Measurements from ENCODE around the gene ARHGAP25. TPM values are rescaled to one million over a fixed set of nuclear protein-coding genes. Genes with fewer than 3 reads are reported as not detected.
A peak's percentile ranks its signal among the peaks of the same experiment; 100 is the strongest.

The ARHGAP25 gene
- total RNA-seq, 1 experiment from 2014 or later: 0.27 TPM

DNA sequence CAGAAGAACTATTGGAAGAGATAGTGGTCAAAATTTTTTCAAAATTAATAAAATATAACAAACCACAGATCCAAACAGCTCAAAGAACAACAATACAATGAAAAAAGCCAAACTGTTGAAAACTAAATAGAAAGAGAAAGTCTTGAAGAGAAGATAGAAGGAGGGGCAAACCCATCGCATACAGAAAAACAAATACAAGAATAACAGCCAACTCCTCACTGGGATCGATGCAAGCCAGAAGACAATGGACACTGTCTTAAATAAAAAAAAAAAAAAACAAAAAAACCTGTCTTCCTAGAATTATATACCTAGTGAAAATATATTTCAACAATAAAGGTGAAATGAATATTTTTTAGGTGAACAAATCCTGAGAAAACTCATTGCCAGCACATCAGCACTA is 34.1 kb upstream of the ARHGAP25 start:
- CTCF ChIA-PET: interaction anchor here (2.4 kb wide), 1 partner anchor 9 kb away, joined by 12 read pairs; no protein-coding TSS in a partner anchor
- intact Hi-C loops (cut with micrococcal nuclease): no loop called here
- TF ChIP-seq SIN3A (IDR thresholded peaks at IDR 0.05; ENCODE audit: low read depth) (no peak), CBX3 (IDR thresholded peaks at IDR 0.05; ENCODE audit: low read depth) (peak; percentile 18; the same call in 1 of the 2 replicates)

DNA sequence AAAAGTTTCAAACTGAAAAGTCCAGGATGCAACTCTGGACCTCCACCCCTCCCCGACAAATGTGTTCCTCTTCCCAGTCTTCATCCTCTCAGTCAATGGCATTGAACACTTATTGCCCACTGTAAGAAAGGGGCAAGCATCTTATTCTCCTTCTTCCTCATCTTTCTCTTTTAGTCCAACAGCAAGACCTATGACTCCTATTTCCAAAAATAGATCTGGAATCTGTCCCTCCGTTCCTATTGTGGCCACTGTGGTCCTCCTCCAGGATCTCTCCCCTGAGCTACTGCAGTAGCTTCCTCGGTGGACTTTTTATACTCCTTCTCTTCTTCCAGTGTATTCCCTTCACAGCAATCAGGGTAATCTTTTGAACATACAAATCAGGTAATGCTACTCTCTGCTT is 28.0 kb upstream of the ARHGAP25 start:
- no peaks in the 10 kb centered on the region for H3K4me1 ChIP-seq (ENCODE audit: control insufficient read depth in 1 of 2, insufficient read depth in 2 of 2, low read length in 2 of 2)
- no peaks in the 10 kb centered on the region for H3K27me3 ChIP-seq (ENCODE audit: insufficient read depth, low read length)
- DNase-seq (ENCODE audit: low read depth, low spot score) (no peak), ATAC-seq (no peak)
- H2AFZ ChIP-seq (ENCODE audit: low read depth, low read length, poor library complexity, severe bottlenecking): no peak overlapping the region
- no peaks in the 10 kb centered on the region for H3K9me3 ChIP-seq (ENCODE audit: control insufficient read depth in 1 of 2, insufficient read depth in 1 of 2, low read depth in 1 of 2, low read length in 2 of 2)
- no TSS peak for BruUV-seq (replicated peaks)
- H4K20me1 ChIP-seq (ENCODE audit: insufficient read depth): no peaks in the 10 kb centered on the region
- ChIA-PET CTCF (interaction anchor here (1.1 kb wide), 1 partner anchor 219 kb away, joined by 3 read pairs; no protein-coding TSS in a partner anchor), POLR2A (no interaction called here), RAD21 (ENCODE audit: low non-redundant PET in 1 of 2, low total read pairs in 2 of 2, uncharacterized antibody in 2 of 2, unreplicated experiment in 2 of 2) (no interaction called here)
- H3K9me2 ChIP-seq (ENCODE audit: insufficient read depth): no peaks in the 10 kb centered on the region
- intact Hi-C loops (cut with micrococcal nuclease): no loop called here
- H3K36me3 ChIP-seq (ENCODE audit: control insufficient read depth in 1 of 2, insufficient read depth in 2 of 2, low read length in 2 of 2): no peaks in the 10 kb centered on the region
- H3K9ac ChIP-seq (ENCODE audit: low read length): no peak overlapping the region
- H3K4me2 ChIP-seq (ENCODE audit: low read length): no peak overlapping the region
- no peak overlapping the region for H3K27ac ChIP-seq (ENCODE audit: low read depth, low read length)
- H3K4me3 ChIP-seq (replicated peaks in 1 of 2; ENCODE audit: low read depth in 1 of 2, low read length in 2 of 2): no peak overlapping the region
- H3K79me2 ChIP-seq (ENCODE audit: insufficient read depth, low read length): no peaks in the 10 kb centered on the region
- TF ChIP-seq, protein P1, sequence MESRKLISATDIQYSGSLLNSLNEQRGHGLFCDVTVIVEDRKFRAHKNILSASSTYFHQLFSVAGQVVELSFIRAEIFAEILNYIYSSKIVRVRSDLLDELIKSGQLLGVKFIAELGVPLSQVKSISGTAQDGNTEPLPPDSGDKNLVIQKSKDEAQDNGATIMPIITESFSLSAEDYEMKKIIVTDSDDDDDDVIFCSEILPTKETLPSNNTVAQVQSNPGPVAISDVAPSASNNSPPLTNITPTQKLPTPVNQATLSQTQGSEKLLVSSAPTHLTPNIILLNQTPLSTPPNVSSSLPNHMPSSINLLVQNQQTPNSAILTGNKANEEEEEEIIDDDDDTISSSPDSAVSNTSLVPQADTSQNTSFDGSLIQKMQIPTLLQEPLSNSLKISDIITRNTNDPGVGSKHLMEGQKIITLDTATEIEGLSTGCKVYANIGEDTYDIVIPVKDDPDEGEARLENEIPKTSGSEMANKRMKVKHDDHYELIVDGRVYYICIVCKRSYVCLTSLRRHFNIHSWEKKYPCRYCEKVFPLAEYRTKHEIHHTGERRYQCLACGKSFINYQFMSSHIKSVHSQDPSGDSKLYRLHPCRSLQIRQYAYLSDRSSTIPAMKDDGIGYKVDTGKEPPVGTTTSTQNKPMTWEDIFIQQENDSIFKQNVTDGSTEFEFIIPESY (IDR thresholded peaks at IDR 0.05; ENCODE audit: extremely low read depth, insufficient replicate concordance, low read length): no peak
- TF ChIP-seq EZH2phosphoT487 (IDR thresholded peaks at IDR 0.05; ENCODE audit: borderline replicate concordance) (no peak), ZFX (IDR thresholded peaks at IDR 0.05) (no peak), JUND (IDR thresholded peaks at IDR 0.05) (no peak), FOSL1 (IDR thresholded peaks at IDR 0.05; ENCODE audit: low read depth) (no peak), SP1 (IDR thresholded peaks at IDR 0.05; ENCODE audit: low read depth) (no peak), RAD21 (IDR thresholded peaks at IDR 0.05; ENCODE audit: low read depth) (no peak), ZNF274 (IDR thresholded peaks at IDR 0.05; ENCODE audit: low read depth, low read length) (no peak), SIN3A (IDR thresholded peaks at IDR 0.05; ENCODE audit: low read depth) (no peak)
- TF ChIP-seq, protein P2, sequence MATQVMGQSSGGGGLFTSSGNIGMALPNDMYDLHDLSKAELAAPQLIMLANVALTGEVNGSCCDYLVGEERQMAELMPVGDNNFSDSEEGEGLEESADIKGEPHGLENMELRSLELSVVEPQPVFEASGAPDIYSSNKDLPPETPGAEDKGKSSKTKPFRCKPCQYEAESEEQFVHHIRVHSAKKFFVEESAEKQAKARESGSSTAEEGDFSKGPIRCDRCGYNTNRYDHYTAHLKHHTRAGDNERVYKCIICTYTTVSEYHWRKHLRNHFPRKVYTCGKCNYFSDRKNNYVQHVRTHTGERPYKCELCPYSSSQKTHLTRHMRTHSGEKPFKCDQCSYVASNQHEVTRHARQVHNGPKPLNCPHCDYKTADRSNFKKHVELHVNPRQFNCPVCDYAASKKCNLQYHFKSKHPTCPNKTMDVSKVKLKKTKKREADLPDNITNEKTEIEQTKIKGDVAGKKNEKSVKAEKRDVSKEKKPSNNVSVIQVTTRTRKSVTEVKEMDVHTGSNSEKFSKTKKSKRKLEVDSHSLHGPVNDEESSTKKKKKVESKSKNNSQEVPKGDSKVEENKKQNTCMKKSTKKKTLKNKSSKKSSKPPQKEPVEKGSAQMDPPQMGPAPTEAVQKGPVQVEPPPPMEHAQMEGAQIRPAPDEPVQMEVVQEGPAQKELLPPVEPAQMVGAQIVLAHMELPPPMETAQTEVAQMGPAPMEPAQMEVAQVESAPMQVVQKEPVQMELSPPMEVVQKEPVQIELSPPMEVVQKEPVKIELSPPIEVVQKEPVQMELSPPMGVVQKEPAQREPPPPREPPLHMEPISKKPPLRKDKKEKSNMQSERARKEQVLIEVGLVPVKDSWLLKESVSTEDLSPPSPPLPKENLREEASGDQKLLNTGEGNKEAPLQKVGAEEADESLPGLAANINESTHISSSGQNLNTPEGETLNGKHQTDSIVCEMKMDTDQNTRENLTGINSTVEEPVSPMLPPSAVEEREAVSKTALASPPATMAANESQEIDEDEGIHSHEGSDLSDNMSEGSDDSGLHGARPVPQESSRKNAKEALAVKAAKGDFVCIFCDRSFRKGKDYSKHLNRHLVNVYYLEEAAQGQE (IDR thresholded peaks at IDR 0.05; ENCODE audit: low read depth): no peak
- TF ChIP-seq, protein P3, sequence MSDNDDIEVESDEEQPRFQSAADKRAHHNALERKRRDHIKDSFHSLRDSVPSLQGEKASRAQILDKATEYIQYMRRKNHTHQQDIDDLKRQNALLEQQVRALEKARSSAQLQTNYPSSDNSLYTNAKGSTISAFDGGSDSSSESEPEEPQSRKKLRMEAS (IDR thresholded peaks at IDR 0.05): no peak
- TF ChIP-seq, protein P4, sequence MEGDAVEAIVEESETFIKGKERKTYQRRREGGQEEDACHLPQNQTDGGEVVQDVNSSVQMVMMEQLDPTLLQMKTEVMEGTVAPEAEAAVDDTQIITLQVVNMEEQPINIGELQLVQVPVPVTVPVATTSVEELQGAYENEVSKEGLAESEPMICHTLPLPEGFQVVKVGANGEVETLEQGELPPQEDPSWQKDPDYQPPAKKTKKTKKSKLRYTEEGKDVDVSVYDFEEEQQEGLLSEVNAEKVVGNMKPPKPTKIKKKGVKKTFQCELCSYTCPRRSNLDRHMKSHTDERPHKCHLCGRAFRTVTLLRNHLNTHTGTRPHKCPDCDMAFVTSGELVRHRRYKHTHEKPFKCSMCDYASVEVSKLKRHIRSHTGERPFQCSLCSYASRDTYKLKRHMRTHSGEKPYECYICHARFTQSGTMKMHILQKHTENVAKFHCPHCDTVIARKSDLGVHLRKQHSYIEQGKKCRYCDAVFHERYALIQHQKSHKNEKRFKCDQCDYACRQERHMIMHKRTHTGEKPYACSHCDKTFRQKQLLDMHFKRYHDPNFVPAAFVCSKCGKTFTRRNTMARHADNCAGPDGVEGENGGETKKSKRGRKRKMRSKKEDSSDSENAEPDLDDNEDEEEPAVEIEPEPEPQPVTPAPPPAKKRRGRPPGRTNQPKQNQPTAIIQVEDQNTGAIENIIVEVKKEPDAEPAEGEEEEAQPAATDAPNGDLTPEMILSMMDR (IDR thresholded peaks at IDR 0.05 in 2 of 3, conservative IDR thresholded peaks at IDR 0.05 in 1 of 3; ENCODE audit: borderline replicate concordance in 1 of 3, insufficient read depth in 1 of 3, low read depth in 2 of 3, low read length in 2 of 3): no peak

More for the DNA sequence above, 34.1 kb upstream of the ARHGAP25 start:
- no peaks in the 10 kb centered on the region for H3K9me3 ChIP-seq (ENCODE audit: control insufficient read depth in 1 of 2, insufficient read depth in 1 of 2, low read depth in 1 of 2, low read length in 2 of 2)
- no peak overlapping the region for H3K4me2 ChIP-seq (ENCODE audit: low read length)
- ATAC-seq (no peak), DNase-seq (ENCODE audit: low read depth, low spot score) (no peak)
- POLR2A ChIA-PET: interaction anchor here (1.3 kb wide), 1 partner anchor 9 kb away, joined by 4 read pairs; no protein-coding TSS in a partner anchor
- no peak overlapping the region for H3K9ac ChIP-seq (ENCODE audit: low read length)
- no peak overlapping the region for H3K27ac ChIP-seq (ENCODE audit: low read depth, low read length)
- no TSS peak for BruUV-seq (replicated peaks)
- H3K4me3 ChIP-seq (replicated peaks in 1 of 2; ENCODE audit: low read depth in 1 of 2, low read length in 2 of 2): no peak overlapping the region
- H3K79me2 ChIP-seq (ENCODE audit: insufficient read depth, low read length): no peaks in the 10 kb centered on the region
- H3K36me3 ChIP-seq (ENCODE audit: control insufficient read depth in 1 of 2, insufficient read depth in 2 of 2, low read length in 2 of 2): no peaks in the 10 kb centered on the region
- no peaks in the 10 kb centered on the region for H3K27me3 ChIP-seq (ENCODE audit: insufficient read depth, low read length)
- H3K4me1 ChIP-seq (ENCODE audit: control insufficient read depth in 1 of 2, insufficient read depth in 2 of 2, low read length in 2 of 2): no peaks in the 10 kb centered on the region
- RAD21 ChIA-PET (ENCODE audit: low non-redundant PET in 1 of 2, low total read pairs in 2 of 2, uncharacterized antibody in 2 of 2, unreplicated experiment in 2 of 2): no interaction called here
- H3K9me2 ChIP-seq (ENCODE audit: insufficient read depth): no peaks in the 10 kb centered on the region
- no peak overlapping the region for H2AFZ ChIP-seq (ENCODE audit: low read depth, low read length, poor library complexity, severe bottlenecking)
- no peaks in the 10 kb centered on the region for H4K20me1 ChIP-seq (ENCODE audit: insufficient read depth)
